Nephron progenitor cell (in vitro differentiated cells): ENCODE measurements around the gene PRODH2.
A peak's percentile ranks its signal among the peaks of the same experiment; 100 is the strongest.

Experiments used
- DNase-seq: peaks from one replicate; pipeline ENCODE4 v3.0.0; 2021
- H3K27ac Mint-ChIP-seq: 2 replicates; pipeline ENCODE4 v1.8.0; 2021; ENCODE audit warnings: mild to moderate bottlenecking, moderate library complexity, mixed read lengths
- H3K27me3 Mint-ChIP-seq: 2 replicates; pipeline ENCODE4 v1.8.0; 2021; ENCODE audit warnings: mild to moderate bottlenecking, low read depth, mixed read lengths; ENCODE audit not compliant: poor library complexity
- H3K36me3 Mint-ChIP-seq: 2 replicates; pipeline ENCODE4 v1.8.0; 2021; ENCODE audit warnings: low read depth, mixed read lengths
- H3K4me1 Mint-ChIP-seq: 2 replicates; pipeline ENCODE4 v1.8.0; 2021; ENCODE audit warnings: mixed read lengths
- H3K4me3 Mint-ChIP-seq: 2 replicates; pipeline ENCODE4 v1.8.0; 2021; ENCODE audit warnings: mild to moderate bottlenecking, moderate library complexity, mixed read lengths
- H3K9me3 Mint-ChIP-seq: 2 replicates; pipeline ENCODE4 v1.8.0; 2021; ENCODE audit warnings: mild to moderate bottlenecking, moderate library complexity, mixed read lengths
- TF ChIP-seq, protein P1 (sequence below): fragments of 200-600 bp; sonication (generic); IDR thresholded peaks from 2 replicates; pipeline ENCODE4 v1.5.0; 2021; ENCODE audit warnings: antibody characterized with exemption

PRODH2 gene

DNA sequence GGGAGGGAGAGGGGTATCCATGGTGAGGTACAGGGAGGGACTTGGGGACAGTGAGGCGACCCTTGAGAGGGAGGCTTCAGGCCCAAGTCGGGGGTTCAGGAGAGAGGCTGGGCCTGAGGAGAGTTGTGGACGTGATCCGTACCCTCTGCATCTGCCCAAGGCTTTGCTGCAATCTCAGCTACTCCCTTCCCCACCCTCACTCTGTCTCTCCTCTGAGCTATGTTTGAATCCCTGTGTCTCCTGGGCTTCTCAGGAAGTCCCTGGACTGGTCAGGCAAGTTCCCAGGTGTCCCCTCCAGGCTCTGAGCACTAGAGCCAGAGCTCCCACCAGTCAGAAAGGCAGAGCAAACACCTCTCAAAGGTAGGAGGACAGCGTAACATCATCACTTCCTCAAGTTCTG is 62.5 kb downstream of the PRODH2 start:
- no peak for DNase-seq
- peaks cover 9% of the 10 kb centered on the region for H3K27me3 Mint-ChIP-seq
- peaks cover 10% of the 10 kb centered on the region for H3K36me3 Mint-ChIP-seq
- no peak overlapping the region for H3K27ac Mint-ChIP-seq
- H3K9me3 Mint-ChIP-seq: no peaks in the 10 kb centered on the region
- H3K4me1 Mint-ChIP-seq: peaks cover 45% of the 10 kb centered on the region
- peak overlapping the region; percentile 69 for H3K4me3 Mint-ChIP-seq
- TF ChIP-seq, protein P1, sequence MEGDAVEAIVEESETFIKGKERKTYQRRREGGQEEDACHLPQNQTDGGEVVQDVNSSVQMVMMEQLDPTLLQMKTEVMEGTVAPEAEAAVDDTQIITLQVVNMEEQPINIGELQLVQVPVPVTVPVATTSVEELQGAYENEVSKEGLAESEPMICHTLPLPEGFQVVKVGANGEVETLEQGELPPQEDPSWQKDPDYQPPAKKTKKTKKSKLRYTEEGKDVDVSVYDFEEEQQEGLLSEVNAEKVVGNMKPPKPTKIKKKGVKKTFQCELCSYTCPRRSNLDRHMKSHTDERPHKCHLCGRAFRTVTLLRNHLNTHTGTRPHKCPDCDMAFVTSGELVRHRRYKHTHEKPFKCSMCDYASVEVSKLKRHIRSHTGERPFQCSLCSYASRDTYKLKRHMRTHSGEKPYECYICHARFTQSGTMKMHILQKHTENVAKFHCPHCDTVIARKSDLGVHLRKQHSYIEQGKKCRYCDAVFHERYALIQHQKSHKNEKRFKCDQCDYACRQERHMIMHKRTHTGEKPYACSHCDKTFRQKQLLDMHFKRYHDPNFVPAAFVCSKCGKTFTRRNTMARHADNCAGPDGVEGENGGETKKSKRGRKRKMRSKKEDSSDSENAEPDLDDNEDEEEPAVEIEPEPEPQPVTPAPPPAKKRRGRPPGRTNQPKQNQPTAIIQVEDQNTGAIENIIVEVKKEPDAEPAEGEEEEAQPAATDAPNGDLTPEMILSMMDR: no peak
